ENCODE data around the gene PABPC1L. TPM values are rescaled to one million over a fixed set of nuclear protein-coding genes. Genes with fewer than 3 reads are reported as not detected.
"Not testable (repeated sequence)": the region's sequence is repeated elsewhere in the genome, so short reads cannot be mapped to it uniquely, and the experiment has no call there.

Gene PABPC1L
- total RNA-seq, 1 experiment from 2014 or later, result 90.7 TPM

GRCh38 chr20:44866703-44867335 is 43.0 kb upstream of the PABPC1L start (continued):
- TF ChIP-seq AR (CRISPR knock-in tag; IDR thresholded peaks at IDR 0.05), result no peak
- no peak for TF ChIP-seq ESRRA (CRISPR knock-in tag; IDR thresholded peaks at IDR 0.05; ENCODE audit: borderline replicate concordance)
- TF ChIP-seq NFYB (CRISPR knock-in tag; conservative IDR thresholded peaks at IDR 0.05; ENCODE audit: low read depth), result no peak
- TF ChIP-seq, protein P1, sequence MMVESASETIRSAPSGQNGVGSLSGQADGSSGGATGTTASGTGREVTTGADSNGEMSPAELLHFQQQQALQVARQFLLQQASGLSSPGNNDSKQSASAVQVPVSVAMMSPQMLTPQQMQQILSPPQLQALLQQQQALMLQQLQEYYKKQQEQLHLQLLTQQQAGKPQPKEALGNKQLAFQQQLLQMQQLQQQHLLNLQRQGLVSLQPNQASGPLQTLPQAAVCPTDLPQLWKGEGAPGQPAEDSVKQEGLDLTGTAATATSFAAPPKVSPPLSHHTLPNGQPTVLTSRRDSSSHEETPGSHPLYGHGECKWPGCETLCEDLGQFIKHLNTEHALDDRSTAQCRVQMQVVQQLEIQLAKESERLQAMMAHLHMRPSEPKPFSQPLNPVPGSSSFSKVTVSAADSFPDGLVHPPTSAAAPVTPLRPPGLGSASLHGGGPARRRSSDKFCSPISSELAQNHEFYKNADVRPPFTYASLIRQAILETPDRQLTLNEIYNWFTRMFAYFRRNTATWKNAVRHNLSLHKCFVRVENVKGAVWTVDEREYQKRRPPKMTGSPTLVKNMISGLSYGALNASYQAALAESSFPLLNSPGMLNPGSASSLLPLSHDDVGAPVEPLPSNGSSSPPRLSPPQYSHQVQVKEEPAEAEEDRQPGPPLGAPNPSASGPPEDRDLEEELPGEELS (CRISPR knock-in tag; IDR thresholded peaks at IDR 0.05), result no peak
- TF ChIP-seq ZBTB43 (CRISPR knock-in tag; IDR thresholded peaks at IDR 0.05), result no peak
- no peak for TF ChIP-seq ATF1 (CRISPR knock-in tag; IDR thresholded peaks at IDR 0.05)

DNA sequence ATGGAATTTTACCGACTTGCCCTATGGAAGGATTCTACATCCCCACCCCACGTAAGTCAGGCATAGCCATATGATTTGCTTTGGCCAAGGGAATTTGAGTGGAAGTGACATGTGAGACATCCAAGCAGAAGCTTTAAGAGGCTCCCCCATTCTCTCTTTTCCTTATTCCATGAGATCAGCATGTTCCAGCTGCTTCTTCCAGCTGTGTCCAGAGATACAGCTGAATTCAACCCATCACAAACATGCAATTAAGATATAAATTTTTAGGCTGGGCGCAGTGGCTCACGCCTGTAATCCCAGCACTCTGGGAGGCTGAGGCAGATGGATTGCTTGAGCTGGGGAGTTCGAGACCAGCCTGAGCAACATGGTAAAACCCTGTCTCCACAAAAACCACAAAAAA is 40.4 kb upstream of the PABPC1L start:
- Mint-ChIP-seq H3K4me3 (no peak overlapping the region), H3K4me1 (no peaks in the 10 kb centered on the region), H3K36me3 (no peaks in the 10 kb centered on the region), H3K27me3 (ENCODE audit: low read depth) (no peaks in the 10 kb centered on the region; the same call in 1 of the 2 replicates), H3K9me3 (no peaks in the 10 kb centered on the region), H3K27ac (no peak overlapping the region)
- DNase-seq (ENCODE audit: low spot score) (no peak), ATAC-seq (no peak)
- ChIA-PET CTCF (interaction anchor here (1.5 to 3.3 kb wide), 4 partner anchors 69 to 122 kb away, joined by 4 to 17 read pairs (median 10); no protein-coding TSS in a partner anchor), POLR2A (no interaction called here)
- TF ChIP-seq, protein P2, sequence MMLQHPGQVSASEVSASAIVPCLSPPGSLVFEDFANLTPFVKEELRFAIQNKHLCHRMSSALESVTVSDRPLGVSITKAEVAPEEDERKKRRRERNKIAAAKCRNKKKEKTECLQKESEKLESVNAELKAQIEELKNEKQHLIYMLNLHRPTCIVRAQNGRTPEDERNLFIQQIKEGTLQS (CRISPR knock-in tag; conservative IDR thresholded peaks at IDR 0.05), result no peak
- TF ChIP-seq KAT7 (CRISPR knock-in tag; IDR thresholded peaks at IDR 0.05; ENCODE audit: borderline replicate concordance) (no peak), E2F5 (CRISPR knock-in tag; IDR thresholded peaks at IDR 0.05) (no peak), ZNF317 (CRISPR knock-in tag; IDR thresholded peaks at IDR 0.05; ENCODE audit: borderline replicate concordance, low read depth) (no peak), ZNF423 (CRISPR knock-in tag; IDR thresholded peaks at IDR 0.05) (no peak), ZBTB43 (CRISPR knock-in tag; IDR thresholded peaks at IDR 0.05) (no peak), ZNF121 (CRISPR knock-in tag; IDR thresholded peaks at IDR 0.05) (no peak), HMGA2 (CRISPR knock-in tag; IDR thresholded peaks at IDR 0.05) (no peak), FOXP1 (CRISPR knock-in tag; IDR thresholded peaks at IDR 0.05; ENCODE audit: borderline replicate concordance) (no peak), CDX4 (CRISPR knock-in tag; IDR thresholded peaks at IDR 0.05; ENCODE audit: borderline replicate concordance) (no peak), RORB (CRISPR knock-in tag; IDR thresholded peaks at IDR 0.05) (no peak)

DNA sequence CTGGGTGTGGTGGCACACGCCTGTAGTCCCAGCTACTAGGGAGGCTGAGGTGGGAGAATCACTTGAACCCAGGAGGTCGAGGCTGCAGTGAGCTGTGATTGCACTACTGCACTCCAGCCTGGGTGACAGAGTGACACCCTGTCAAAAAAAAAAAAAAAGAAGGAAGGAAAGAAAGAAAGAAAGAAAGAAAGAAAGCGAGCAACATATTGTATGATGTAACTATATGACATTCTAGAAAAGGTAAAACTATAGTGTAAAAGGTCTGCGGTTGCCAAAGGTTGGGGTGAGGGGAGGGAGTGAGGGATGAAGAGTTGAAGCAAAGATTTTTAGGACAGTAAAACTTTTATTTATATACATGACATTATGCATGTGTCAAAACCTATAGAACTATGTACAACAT is 27.5 kb upstream of the PABPC1L start:
- H3K9me3 Mint-ChIP-seq; ATAC-seq; H3K27ac Mint-ChIP-seq; DNase-seq (ENCODE audit: low spot score); H3K27me3 Mint-ChIP-seq (ENCODE audit: low read depth); H3K4me3 Mint-ChIP-seq; POLR2A ChIA-PET; H3K36me3 Mint-ChIP-seq: not testable (repeated sequence)
- CTCF ChIA-PET, result interaction anchor here (1.0 kb wide), 1 partner anchor 97 kb away, joined by 3 read pairs; no protein-coding TSS in a partner anchor
- peaks cover 28% of the 10 kb centered on the region for H3K4me1 Mint-ChIP-seq

Measured in WTC11 (cell line).